Erythroblast (primary cell): Measurements from ENCODE around the gene XPOT.

Experiments
- GATA1 ChIP-seq: IDR thresholded peaks from 2 replicates; pipeline ENCODE4 v1.6.1; 2011; ENCODE audit warnings: low read depth, mild to moderate bottlenecking, control low read depth, low read length, moderate library complexity
- POLR2A ChIP-seq: IDR thresholded peaks from 2 replicates; pipeline ENCODE4 v1.6.1; 2011; ENCODE audit warnings: mild to moderate bottlenecking, low read length

GRCh38 chr12:64403707-64404469 lies at the start of gene XPOT:
- TF ChIP-seq POLR2A (peak; percentile 78), GATA1 (no peak)
